GM18517 (cell line): ENCODE measurements around the gene TRMT2A.
A peak's percentile ranks its signal among the peaks of the same experiment; 100 is the strongest.
"Not testable (repeated sequence)": the region's sequence is repeated elsewhere in the genome, so short reads cannot be mapped to it uniquely, and the experiment has no call there.

Experiments
- ATAC-seq: cut with Tn5 transposase; IDR thresholded peaks from one replicate; pipeline ENCODE4 v1.9.1; 2021; ENCODE audit warnings: mild to moderate bottlenecking, moderate library complexity; ENCODE audit not compliant: unreplicated experiment

TRMT2A gene

DNA sequence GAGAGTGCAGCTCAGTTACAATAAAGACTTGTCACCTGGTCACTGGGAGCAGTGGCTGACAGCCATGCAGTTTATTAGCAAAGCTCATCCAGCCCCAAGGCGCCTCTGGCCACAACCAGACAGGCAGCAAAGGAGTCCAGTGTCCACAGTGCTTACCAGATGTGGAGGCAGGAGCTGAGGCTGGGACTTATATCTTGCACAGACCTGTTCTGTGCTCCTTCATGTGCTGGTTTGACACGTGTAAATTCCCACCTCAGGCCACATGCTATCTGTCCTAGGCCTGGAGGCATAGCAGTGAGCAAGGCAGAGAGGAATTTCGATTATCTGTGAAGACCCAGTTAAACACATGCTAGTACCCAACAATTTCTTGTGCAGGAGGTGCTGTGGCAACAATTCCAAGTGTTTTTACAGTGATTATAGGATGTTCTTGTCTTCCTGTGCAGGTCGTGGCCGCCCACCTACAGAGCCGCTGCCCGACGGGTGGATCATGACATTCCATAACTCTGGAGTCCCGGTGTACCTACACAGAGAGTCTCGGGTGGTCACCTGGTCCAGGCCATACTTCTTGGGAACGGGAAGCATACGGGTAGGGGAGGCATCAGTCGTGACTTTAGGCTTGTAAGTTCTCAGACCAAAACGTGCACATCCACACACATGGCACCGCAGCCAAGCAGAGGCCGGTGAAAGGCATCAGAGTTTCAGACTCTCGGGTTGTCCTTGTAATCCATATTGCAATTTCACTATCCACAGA is 27.6 kb downstream of the TRMT2A start:
- no peak for ATAC-seq

DNA sequence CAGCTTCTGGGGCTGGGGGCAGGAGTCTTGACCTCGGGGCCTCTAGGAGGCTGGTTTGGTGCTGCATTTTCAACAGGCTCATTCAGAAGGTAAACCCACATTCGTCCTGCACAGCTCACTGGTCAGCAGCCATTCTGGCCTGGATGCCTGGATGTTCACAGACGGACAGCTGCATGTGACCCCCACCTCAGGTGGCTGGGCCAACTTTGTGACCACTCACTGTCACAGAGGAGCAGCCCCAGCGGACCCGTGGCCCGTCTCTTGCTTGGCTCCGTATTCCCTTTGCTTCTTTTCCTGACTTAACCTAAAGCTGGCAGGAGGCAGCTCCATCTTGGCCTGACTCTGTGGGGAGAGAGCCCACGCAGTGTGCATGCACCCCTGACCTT is 28.8 kb downstream of the TRMT2A start:
- ATAC-seq: no peak

DNA sequence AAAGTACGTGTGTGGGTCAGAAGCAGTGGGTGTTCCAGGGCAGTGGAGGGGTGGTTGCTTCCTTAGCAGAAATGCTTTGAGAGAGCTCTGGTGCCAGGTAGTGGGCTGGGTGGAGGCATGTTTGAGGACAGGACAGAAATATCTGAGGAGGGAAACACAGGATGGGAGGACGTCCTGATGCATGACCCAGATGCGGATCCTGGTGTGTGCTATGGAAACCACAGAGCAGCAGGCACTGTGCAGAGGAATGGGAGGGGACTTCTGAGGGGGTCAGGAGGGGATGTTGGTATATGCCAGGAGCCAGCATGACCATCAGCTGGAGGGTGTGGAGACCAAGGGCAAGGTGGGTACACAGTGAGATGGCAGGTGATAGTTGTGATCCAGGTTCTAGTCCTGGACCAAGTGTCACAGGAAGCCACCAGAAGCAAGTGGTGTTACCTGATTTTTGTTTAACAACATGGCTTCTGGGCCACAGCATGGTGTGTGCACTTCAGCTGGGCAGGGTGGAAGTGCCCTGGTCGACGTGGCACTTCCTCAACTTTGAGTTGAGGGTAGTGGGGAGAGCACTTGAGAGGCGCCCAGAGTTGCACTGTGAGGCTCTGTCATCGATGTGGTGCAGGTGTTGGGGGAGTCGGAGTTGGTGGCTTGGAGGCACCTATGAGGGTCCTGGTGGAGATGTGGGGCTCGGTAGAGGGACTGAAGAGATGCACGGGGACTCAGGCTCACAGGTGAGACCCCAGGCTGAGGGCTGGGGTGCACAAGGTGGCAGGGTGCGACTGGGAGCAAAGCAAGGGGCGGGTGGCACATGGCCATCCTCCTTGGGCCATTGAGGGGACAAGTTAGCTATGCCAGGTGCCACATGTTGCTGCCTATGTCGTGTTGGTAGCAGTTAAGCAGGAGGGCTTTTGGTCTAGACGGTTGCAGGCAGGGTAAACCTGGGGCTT is 29.4 kb downstream of the TRMT2A start:
- ATAC-seq: no peak

DNA sequence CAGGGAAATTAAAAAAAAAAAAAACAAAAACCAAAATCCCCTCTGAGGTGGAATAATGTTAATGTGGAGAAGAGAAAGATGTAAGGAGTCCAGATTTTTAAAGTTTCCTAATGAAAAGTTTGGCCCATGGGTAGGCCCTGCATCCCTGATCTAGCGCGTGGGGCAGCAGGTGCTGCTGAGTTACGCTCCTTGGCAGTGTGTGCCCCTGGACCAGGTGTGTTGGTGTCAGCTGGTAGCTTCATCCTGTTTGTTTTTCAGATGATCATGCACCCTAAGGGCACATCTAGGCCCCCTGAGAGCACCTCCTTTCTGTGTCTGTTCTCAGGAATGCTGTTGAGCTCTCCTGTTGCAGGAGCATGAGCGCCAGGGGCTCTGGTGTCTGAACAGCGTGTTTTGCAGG is 30.3 kb downstream of the TRMT2A start:
- no peak for ATAC-seq

DNA sequence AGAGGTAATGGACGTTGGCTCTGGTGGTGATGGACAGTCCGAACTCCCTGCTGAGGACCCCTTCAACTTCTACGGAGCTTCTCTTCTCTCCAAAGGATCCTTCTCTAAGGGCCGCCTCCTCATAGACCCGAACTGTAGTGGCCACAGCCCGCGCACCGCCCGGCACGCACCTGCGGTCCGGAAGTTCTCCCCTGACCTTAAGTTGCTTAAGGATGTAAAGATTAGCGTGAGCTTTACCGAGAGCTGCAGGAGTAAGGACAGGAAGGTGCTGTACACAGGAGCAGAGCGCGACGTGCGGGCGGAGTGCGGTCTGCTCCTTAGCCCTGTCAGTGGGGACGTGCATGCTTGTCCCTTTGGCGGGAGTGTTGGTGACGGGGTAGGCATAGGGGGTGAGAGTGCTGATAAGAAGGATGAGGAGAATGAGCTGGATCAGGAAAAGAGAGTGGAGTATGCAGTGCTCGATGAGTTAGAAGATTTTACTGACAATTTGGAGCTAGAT is 30.9 kb downstream of the TRMT2A start:
- ATAC-seq: no peak

DNA sequence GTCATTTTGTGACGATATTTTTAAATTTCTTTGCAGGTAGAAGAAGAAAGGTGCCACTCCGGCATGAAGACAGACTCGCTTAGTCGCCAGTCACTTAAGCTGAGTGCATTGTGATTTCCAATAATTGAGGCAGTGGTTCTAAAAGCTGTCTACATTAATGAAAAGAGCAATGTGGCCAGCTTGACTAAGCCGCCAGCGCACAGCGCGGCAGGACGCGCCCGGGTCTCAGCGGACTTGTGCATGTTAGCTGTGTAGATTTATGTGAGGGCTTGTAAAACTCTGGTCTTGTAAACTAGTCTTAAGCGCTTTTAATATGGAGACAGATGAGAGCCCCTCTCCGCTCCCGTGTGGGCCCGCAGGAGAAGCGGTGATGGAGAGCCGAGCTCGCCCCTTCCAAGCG is 31.4 kb downstream of the TRMT2A start:
- no peak for ATAC-seq

DNA sequence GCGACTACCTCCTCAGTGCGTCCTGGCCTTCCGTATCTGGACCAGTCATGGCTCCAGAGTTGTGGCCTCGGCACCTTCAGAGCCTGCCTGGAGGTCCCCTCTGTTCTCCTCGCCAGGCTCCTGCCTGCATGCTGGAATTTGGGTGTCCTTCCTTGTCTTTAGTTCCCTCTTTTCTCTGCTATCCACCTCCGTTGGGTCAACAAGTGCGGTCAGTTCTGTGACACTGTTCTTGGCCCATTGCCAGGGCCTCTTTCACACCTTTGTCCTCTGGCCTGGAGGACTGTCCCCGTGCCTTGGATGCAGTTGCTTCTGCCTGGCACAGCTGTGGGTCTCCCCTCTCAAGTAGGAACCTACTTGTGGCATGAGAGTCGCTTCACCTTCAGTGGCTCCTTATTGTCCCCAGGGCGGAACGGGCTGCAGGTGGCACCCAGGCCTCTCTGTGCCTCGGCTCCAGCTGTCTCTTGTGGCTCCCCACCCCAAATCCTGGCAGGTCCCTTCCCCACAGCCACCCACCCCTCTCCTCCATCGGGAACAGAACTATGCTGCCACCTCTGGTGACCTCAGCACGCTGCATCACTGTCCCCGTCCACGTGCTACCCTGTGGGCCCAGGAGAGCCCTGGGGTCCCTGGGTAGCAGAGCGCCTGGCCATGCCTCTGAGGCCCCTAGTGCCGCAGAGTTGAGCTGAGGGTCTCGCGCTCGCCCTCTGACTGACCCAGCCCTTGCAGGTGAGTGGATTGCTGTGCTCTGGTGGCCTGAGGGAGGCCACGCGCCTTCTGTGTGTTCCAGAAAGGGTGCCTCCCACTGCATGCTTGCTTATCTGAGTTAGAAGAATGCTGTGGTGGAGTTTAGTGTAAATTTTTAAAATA is 32.2 kb downstream of the TRMT2A start:
- ATAC-seq: no peak

DNA sequence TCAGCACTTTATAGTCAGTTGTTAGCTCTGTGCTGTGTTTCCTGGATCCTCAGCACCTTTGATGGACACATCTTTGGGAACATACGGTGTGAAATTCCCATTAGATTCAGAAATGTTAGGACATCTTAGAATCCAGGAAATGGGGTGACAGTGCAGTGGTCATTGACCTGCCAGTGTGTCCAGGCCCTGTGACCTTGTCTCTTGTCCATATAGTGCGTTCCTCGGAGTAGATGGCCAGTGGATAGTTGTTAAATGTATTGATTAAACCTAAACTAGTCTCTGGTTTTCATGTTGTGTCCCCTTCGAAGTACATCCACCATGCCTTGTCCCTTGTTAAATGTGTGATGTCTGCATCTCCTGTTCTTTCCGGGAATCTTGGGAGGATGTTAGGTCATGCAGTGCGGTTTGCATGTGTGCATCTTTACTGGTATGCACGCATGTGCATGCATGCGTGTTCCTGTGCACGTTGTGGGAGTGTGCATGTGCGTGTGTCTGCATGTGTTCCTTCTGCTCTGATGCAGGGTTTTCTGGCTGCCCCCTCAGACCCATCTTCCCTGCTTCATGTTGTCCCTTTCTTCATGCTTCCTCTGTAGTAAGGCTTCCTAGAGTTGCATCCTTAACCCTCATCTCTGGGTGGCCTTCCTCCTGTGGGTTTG is 33.0 kb downstream of the TRMT2A start:
- ATAC-seq: no peak

DNA sequence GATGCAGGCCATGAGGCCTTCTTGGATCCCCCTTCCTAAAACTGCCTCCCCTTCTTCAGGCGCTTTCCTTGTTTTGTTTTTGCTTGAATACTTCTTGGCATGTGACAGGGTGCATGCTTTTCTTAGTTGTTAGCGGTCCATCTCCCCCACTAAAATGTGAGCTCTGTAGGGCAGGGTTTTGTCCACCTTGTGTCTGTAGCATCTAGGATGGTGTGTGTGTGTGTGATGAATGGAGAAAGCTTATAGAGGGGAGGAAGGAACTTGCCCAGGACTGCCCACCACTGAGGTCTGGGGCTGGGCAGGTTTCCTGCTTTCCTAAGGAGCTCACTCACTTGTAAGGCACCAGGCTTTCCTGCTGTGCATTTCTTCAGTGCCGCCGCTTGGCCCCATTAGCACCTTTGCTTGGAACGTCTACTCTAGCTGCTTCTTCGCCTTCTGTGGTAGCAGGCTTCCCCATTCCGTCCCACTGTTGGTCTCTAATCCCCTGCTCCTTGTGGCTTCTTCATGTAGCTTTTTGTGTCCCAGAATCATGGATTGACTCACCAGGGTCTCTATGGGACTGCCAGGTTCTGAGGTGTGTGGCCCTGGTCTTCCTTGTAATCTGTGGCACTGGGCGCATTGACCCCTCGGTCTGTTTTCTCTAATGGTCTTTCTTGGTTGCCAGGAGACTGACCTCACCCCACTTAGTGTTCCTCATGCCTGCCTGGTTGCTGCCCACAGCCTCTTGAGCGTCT is 33.7 kb downstream of the TRMT2A start:
- ATAC-seq: no peak

DNA sequence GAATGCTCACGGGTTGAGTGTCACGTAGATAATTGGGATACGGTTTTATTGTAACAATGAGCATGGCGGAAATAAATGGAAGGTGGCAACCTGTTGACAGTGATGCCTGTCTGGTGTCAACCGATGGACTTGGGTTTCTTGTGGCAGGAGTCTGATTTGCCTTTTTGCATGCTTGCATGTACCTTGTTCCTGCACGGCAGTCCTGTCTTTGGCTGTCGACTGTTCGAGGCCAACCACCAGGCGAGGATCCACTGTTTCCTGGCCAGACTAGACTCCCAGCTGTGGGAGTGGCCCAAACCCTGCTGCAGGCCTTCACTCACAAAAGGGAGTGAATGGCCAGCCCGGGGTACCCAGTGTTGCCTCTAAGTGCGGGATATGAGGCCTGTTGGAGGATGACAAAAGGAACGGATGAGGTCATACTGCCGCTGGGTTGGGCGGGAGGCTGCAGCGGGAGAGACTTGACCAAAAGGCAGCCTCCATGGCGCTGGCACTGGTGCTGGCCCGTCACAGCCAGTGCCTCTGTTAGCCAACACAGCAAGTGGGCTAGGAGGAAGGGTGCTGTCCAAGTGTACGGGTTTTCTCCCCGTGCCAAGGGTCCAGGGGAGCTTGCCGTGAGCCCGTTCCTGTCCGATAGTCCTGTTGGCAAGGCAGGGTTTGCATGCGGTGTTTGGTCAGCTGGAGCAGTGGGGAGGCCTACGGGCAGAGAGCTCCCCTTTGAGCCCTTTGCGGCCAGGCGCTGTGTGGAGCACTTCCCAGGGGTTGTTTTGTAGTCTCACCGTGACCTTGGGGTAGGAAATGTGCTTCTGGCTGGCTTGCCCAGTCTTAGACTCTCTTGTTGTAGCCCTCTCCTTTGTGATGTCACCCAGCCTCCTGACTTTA is 36.0 kb downstream of the TRMT2A start:
- no peak for ATAC-seq

DNA sequence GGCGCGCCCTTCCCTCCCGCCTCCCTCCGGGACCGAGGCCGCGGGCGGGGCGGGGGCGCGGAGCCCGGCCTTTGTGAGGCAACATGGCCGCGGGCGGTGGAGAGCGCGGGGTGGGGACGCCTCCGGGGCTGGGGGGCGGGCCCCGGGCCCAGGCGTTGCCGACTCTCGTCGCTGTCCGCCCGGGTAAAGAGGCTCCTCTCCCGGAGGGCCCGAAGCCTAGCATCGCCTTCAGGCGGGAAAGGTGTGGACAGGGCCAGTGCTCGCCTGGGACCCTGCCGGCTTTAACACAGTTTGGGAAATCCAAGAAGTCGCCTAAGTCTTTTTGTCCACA is 36.6 kb downstream of the TRMT2A start:
- peak; percentile 66 for ATAC-seq

DNA sequence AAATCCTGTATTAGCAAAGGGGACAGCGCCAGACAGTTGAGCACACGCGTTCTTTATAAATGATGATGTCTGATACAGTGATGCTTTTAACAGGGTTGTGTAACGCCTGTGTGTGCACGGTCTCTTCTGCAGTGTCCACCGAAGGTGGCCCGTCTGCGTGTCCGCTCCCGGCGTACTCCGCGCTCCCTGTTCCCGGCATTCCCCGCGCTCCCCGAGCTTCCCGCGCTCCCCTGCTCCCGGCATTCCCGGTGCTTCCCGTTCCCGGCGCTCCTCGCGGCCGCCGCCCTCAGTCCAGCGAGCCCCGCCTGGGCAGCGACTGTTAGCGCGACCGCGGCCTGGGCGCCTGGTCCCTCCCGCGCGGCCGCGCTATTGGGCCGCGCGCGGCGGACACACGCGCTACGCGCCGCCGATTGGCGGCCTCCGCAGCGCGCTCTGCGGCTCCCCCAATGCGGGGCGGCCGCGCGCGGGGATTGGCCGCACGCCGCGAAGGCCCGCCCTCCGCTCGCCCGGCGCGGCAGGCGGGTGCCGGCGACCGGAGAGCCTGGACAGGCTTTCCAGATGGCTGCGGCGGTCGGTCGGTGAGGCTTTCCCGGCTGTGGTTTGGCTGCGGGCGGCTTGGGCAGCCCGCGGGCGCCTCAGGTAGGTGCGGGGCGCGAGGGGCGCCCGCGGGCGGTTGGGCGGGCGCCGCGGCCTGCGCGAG is 37.1 kb downstream of the TRMT2A start, which contains the start of gene DGCR8:
TSS of gene DGCR8 (plus strand) at position 497 of the 700 bp plus-strand sequence. CDS start 5,723 bp downstream, outside the sequence.
- peak; percentile 76 for ATAC-seq

DNA sequence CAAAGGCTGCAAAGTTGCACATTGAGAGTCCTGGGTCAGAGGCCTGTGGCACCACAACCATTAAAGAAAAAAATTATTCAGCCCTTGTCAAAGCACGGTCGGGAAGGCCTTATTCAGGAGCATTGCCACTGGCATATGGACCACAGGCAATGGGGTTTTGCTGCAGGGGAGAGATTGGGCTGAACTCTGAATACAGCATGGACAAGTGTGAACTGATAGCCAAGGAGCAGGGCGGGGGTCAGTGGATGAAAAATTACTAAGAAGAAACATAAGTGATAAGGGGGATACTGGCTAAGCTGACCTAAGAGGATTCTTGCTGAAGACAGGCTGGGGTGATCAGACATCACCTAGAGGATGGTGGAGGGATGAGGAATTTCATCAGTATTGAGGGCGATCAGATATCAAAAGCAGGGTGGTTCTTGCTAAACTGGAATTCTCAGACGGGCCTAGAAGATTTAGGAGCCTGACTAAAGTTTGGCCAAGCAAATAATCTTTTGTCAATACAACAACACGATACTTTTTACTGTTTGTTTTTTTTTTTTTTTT is 40.3 kb downstream of the TRMT2A start:
- ATAC-seq: no peak

DNA sequence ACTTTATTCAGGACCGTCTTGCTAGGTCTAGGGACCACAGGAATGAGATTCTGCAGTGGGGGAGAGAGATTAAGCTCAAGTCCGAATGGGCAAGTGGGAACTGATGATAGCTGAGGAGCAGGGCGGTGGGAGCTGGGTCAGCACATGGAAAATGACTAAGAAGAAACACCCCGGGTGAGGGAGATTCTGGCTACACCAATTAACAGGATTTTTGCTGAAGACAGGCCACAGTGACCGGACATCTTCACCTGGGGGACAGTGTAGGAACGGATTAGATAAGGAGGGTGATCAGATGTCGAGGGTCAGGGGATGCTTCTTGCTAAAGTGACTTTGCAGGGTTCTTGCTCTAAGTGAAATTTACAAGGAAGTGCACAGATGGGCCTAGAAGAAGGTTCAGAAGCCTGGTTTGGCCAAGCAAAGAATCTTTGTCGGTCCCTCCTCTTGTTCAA is 45.5 kb downstream of the TRMT2A start:
- no peak for ATAC-seq

DNA sequence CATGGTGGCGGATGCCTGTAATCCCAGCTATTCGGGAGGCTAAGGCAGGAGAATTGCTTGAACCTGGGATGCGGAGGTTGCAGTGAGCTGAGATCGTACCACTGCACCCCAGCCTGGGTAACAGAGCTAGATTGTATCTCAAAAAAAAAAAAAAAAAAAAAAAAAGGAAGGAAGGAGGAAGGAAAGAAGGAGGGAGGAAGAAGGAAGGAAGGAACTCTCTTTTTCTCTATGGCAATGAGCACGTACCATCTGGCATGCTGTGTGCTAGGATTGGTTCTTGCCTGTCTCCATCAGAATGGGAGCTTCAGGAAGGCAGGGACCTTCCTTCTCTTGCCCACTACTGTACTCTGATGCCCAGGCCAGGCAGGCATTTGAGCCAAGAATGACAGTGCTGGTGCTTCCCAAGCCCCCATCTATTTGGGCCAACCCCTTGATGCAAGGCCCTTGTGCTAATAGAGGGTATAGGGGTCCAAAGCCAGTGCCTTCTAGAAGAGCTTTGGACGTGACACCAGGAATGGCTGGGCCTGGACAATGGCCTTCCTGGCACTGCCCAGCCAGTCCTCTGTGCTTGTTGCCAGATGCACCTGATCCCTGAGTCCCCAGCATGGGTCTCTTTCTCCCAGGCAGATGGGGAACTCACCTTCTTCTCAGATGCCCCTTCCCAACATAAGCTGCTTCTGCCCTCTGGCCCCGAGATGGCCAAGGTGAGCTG is 47.5 kb downstream of the TRMT2A start:
- ATAC-seq: no peak

DNA sequence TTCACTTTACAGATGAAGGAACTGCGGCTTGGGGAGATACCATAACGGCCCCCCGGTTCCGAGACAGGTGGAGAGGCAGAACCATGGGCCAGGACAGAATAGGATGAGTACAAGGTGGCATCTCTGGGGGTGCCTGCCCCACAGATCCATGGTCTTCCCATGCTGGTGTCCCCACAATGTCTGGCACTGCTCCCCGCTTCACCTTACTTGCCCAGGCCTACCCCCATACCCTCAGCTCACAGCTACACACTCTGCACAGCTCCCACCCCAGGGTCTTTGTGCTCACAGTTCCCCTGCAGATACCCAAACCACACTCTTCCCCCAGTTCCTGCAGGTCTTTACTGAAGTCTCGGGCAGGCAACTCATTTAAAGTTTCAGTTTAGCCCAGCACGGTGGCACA is 48.4 kb downstream of the TRMT2A start:
- no peak for ATAC-seq

DNA sequence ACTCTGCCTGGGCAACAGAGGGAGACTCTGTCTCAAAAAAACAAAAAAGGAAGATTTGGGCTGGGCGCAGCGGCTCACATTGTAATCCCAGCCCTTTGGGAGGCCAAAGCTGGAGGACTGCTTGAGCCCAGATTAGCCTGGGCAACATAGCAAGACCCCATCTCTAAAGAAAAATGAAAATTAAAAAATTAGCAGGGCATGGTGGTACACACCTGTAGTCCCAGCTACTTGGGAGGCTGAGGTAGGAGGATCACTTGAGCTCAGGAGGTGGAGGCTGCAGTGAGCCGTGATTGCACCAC is 49.7 kb downstream of the TRMT2A start:
- not testable (repeated sequence) for ATAC-seq
